Inflammatory macrophage treated with lipopolysaccharide for 1 hour (primary cell): ENCODE measurements around the gene VAV1.

Experiments
- DNase-seq, 2 donors: peaks; one replicate each; pipeline ENCODE4 v3.0.0-alpha.2; 2020 to 2022

Gene VAV1

DNA sequence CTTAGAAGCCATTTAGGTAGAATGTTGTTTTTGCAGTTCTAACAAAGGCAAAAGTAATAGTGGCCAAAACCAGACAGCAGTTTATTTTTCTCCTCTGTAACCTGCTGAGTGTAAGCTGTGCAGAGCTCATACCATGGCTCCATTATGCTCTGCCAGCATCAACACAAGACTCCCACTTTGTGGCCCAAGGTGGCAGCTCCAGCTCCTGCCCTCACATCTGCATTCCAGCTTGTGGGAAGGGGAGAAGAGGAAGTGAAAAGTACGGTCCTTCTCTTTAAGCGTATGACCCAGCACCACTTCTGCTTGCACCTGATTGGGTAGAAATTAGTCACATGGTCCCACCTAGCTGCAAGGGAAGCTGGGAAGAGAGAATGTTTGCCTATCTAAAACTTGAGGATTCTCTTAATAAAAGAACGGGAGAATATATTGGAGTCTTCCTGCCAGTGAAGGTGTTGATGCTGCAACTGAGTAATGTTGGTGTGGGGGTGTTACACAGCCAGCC is 134.1 kb downstream of the VAV1 start:
- no peak for DNase-seq
